H1 (cell line): Measurements from ENCODE around the gene DKKL1. TPM values are rescaled to one million over a fixed set of nuclear protein-coding genes. Genes with fewer than 3 reads are reported as not detected.

Experiments used
- CTCF ChIA-PET: fragments of 300-600 bp; sonication (Branson Sonifier 250); formaldehyde crosslinking; loops from one replicate; lab custom pipeline; 2021; ENCODE audit not compliant: partially characterized antibody; lab: Charles Lee
- POLR2A ChIA-PET: fragments of 300-600 bp; sonication (Branson Sonifier 250); formaldehyde crosslinking; loops from one replicate; lab custom pipeline; 2021; ENCODE audit warnings: inconsistent platforms; ENCODE audit not compliant: partially characterized antibody; lab: Charles Lee
- DNase-seq, 2 experiments: peaks; one replicate each; pipeline versions ENCODE4 v3.0.0 to v3.0.0-alpha.2; 2010 to 2022; ENCODE audit warnings: low spot score in 2 of 2, low read depth in 1 of 2, mixed read lengths in 1 of 2
- FAIRE-seq: peaks from 2 replicates; lab custom pipeline; 2011; peaks lifted over from hg19 to GRCh38; lab: Jason Lieb, UNC
- H2AFZ ChIP-seq: 2 replicates; pipeline ENCODE4 v1.8.1; 2012; ENCODE audit warnings: low read length, inconsistent platforms
- H2AK5ac ChIP-seq: 2 replicates; pipeline ENCODE4 v1.6.1; 2013; ENCODE audit warnings: low read depth, low read length
- H2BK120ac ChIP-seq: replicated peaks from 2 replicates; pipeline ENCODE3; 2013; ENCODE audit warnings: low read depth, low read length, inconsistent platforms
- H2BK12ac ChIP-seq: 2 replicates; pipeline ENCODE4 v1.6.1; 2013; ENCODE audit warnings: low read depth, low read length
- H2BK15ac ChIP-seq: 2 replicates; pipeline ENCODE4 v1.6.1; 2013; ENCODE audit warnings: low read length
- H2BK20ac ChIP-seq: 2 replicates; pipeline ENCODE4 v1.6.1; 2013; ENCODE audit warnings: low read length
- H2BK5ac ChIP-seq: 2 replicates; pipeline ENCODE4 v1.6.1; 2013; ENCODE audit warnings: low read depth, low read length
- H3K14ac ChIP-seq: 2 replicates; pipeline ENCODE4 v1.6.1; 2013; ENCODE audit warnings: inconsistent platforms; ENCODE audit not compliant: insufficient read length
- H3K18ac ChIP-seq: 2 replicates; pipeline ENCODE4 v1.6.1; 2013; ENCODE audit warnings: low read length; ENCODE audit errors: extremely low read depth
- H3K23ac ChIP-seq: 2 replicates; pipeline ENCODE4 v1.6.1; 2013; ENCODE audit warnings: inconsistent platforms; ENCODE audit not compliant: insufficient read length
- H3K23me2 ChIP-seq: 2 replicates; pipeline ENCODE4 v1.6.1; 2013; ENCODE audit warnings: low read depth, low read length
- H3K27ac ChIP-seq: 2 replicates; pipeline ENCODE4 v1.6.1; 2011; ENCODE audit warnings: low read depth, low read length, inconsistent platforms
- H3K27me3 ChIP-seq, 4 experiments: replicated peaks in 1 of 4; 1 replicate in 1 of 4; 2 replicates in 3 of 4; pipeline versions ENCODE4 v1.6.1 to v1.8.1; 2011 to 2013; ENCODE audit warnings: low read length in 3 of 4, mild to moderate bottlenecking in 3 of 4, inconsistent platforms in 2 of 4, mixed read lengths in 2 of 4, moderate library complexity in 1 of 4; ENCODE audit not compliant: control insufficient read depth in 3 of 4, insufficient read depth in 3 of 4; ENCODE audit errors: extremely low read depth in 1 of 4
- H3K36me3 ChIP-seq, 4 experiments: 2 replicates each; pipeline versions ENCODE4 v1.6.1 to v1.8.1; 2011 to 2013; ENCODE audit warnings: mild to moderate bottlenecking in 4 of 4, low read length in 3 of 4, moderate library complexity in 2 of 4, control low read depth in 1 of 4, inconsistent platforms in 1 of 4; ENCODE audit not compliant: insufficient read depth in 4 of 4, control insufficient read depth in 2 of 4
- H3K4ac ChIP-seq: replicated peaks from 2 replicates; pipeline ENCODE3; 2013; ENCODE audit warnings: low read length, low read depth, mixed read lengths, inconsistent platforms; ENCODE audit not compliant: insufficient read length
- H3K4me1 ChIP-seq, 4 experiments: replicated peaks in 1 of 4; 1 replicate in 1 of 4; 2 replicates in 3 of 4; pipeline versions ENCODE4 v1.6.1 to v1.8.1; 2011 to 2013; ENCODE audit warnings: low read length in 3 of 4, inconsistent platforms in 2 of 4, mixed read lengths in 1 of 4; ENCODE audit not compliant: insufficient read depth in 4 of 4, control insufficient read depth in 3 of 4
- H3K4me2 ChIP-seq, 2 experiments: 2 replicates each; pipeline versions ENCODE4 v1.6.1 to v1.8.1; 2011 to 2013; ENCODE audit warnings: low read depth in 2 of 2, low read length in 2 of 2, control low read depth in 1 of 2, inconsistent platforms in 1 of 2, mild to moderate bottlenecking in 1 of 2; ENCODE audit not compliant: insufficient read depth in 1 of 2
- H3K4me3 ChIP-seq, 4 experiments: fragments of 200-600, 300-600 bp in 1 of 4; sonication (generic), shearing (Covaris generic), sonication (Bioruptor Twin) in 1 of 4; 2 replicates each; pipeline versions ENCODE4 v1.5.1 to v1.8.1; 2011 to 2016; ENCODE audit warnings: low read length in 4 of 4, low read depth in 3 of 4, control low read depth in 2 of 4, inconsistent platforms in 2 of 4, mild to moderate bottlenecking in 2 of 4, mixed read lengths in 1 of 4, moderate library complexity in 1 of 4; ENCODE audit not compliant: insufficient read depth in 2 of 4; ENCODE audit errors: extremely low read depth in 1 of 4
- H3K56ac ChIP-seq: replicated peaks from 2 replicates; pipeline ENCODE3; 2013; ENCODE audit warnings: low read depth, mild to moderate bottlenecking, mixed read lengths, low read length, inconsistent platforms; ENCODE audit not compliant: insufficient read length
- H3K79me1 ChIP-seq: 2 replicates; pipeline ENCODE4 v1.6.1; 2013; ENCODE audit warnings: low read depth, low read length, control low read depth
- H3K79me2 ChIP-seq, 2 experiments: 2 replicates each; pipeline versions ENCODE4 v1.6.1 to v1.8.1; 2012 to 2013; ENCODE audit warnings: low read length in 2 of 2, mild to moderate bottlenecking in 2 of 2, inconsistent platforms in 1 of 2; ENCODE audit not compliant: insufficient read depth in 2 of 2, control insufficient read depth in 1 of 2
- H3K9ac ChIP-seq, 4 experiments: replicated peaks in 1 of 4; 1 replicate in 1 of 4; 2 replicates in 3 of 4; pipeline versions ENCODE4 v1.6.1 to v1.8.1; 2011 to 2013; ENCODE audit warnings: low read depth in 3 of 4, low read length in 3 of 4, control low read depth in 2 of 4, mild to moderate bottlenecking in 2 of 4, moderate library complexity in 2 of 4, inconsistent platforms in 1 of 4; ENCODE audit errors: extremely low read depth in 1 of 4
- H3K9me3 ChIP-seq, 2 experiments: 2 replicates each; pipeline versions ENCODE4 v1.6.1 to v1.8.1; 2012 to 2013; ENCODE audit warnings: mild to moderate bottlenecking in 2 of 2, moderate library complexity in 2 of 2, control low read depth in 1 of 2, inconsistent platforms in 1 of 2, low read depth in 1 of 2, low read length in 1 of 2, mixed read lengths in 1 of 2; ENCODE audit not compliant: insufficient read depth in 2 of 2
- H4K20me1 ChIP-seq, 2 experiments: replicated peaks in 1 of 2; 2 replicates each; pipeline versions ENCODE3 to v1.8.1; 2011 to 2013; ENCODE audit warnings: inconsistent platforms in 2 of 2, low read length in 2 of 2, mild to moderate bottlenecking in 1 of 2; ENCODE audit not compliant: insufficient read depth in 2 of 2, control insufficient read depth in 1 of 2
- H4K5ac ChIP-seq: 2 replicates; pipeline ENCODE4 v1.6.1; 2013; ENCODE audit warnings: low read length, low read depth, mixed read lengths, inconsistent platforms; ENCODE audit not compliant: insufficient read length
- H4K8ac ChIP-seq: 2 replicates; pipeline ENCODE4 v1.8.0; 2013; ENCODE audit warnings: mild to moderate bottlenecking, moderate library complexity, low read length, inconsistent platforms; ENCODE audit not compliant: insufficient read depth; ENCODE audit errors: extremely low read depth
- H4K91ac ChIP-seq: replicated peaks from 2 replicates; pipeline ENCODE3; 2013; ENCODE audit warnings: low read length, mixed read lengths, inconsistent platforms; ENCODE audit not compliant: insufficient read length
- BRCA1 ChIP-seq: IDR thresholded peaks from 2 replicates; pipeline ENCODE4 v1.6.1; 2012; ENCODE audit warnings: low read depth, low read length, improper control_type of control experiment
- SAP30 ChIP-seq: fragments of 300-600 bp; sonication (generic); IDR thresholded peaks from 2 replicates; pipeline ENCODE4 v1.7.1; 2012; ENCODE audit warnings: low read length, moderate library complexity, mild to moderate bottlenecking, inconsistent platforms; ENCODE audit not compliant: insufficient read depth, insufficient replicate concordance
- TBP ChIP-seq: IDR thresholded peaks from 2 replicates; pipeline ENCODE4 v1.6.1; 2011; ENCODE audit warnings: low read depth, low read length, improper control_type of control experiment
- YY1 ChIP-seq: IDR thresholded peaks from 2 replicates; pipeline ENCODE4 v1.6.1; 2011; ENCODE audit warnings: low read depth, mild to moderate bottlenecking, low read length
- WGBS, 2 experiments: shearing (Covaris generic) in 1 of 2; methylation state at CpG; one replicate each; pipeline versions ENCODE4 v1.1.6 to v1.1.7; 2013 to 2015; ENCODE audit warnings: low lambda C conversion rate in 2 of 2, mixed read lengths in 2 of 2, inconsistent platforms in 1 of 2, low coverage in 1 of 2, missing lambda C conversion rate in 1 of 2; ENCODE audit not compliant: insufficient replicate concordance in 2 of 2, insufficient coverage in 1 of 2, insufficient read length in 1 of 2; ENCODE audit errors: extremely low coverage in 1 of 2, missing lambda C conversion rate in 1 of 2; 5-methylcytosine and 5-hydroxymethylcytosine counted together
- polyA plus RNA-seq, 7 experiments: library from polyadenylated mRNA; depleted of rRNA in 3 of 7; stranded (reverse) in 5 of 7; unstranded in 2 of 7; fragments of >200 nt in 5 of 7; fragments of 200-250 nt in 2 of 7; gene quantifications; 1 replicate in 5 of 7; 2 replicates in 1 of 7; 4 replicates in 1 of 7; pipeline versions ENCODE4 v1.2.1 to v1.2.3, GENCODE V29; 2011 to 2013; ENCODE audit warnings: missing spikeins in 2 of 7, mixed read lengths in 2 of 7
- total RNA-seq: library from RNA; stranded (reverse); fragmentation: NEBNext Ultra II Directional; extraction: Animal tissue kit (Norgen Biotek cat#: 25700); gene quantifications from 2 replicates; pipeline ENCODE4 v1.2.1, GENCODE V29; 2021
- TF ChIP-seq, protein P1 (sequence below): IDR thresholded peaks from 2 replicates; pipeline ENCODE4 v1.6.1; 2012; ENCODE audit warnings: inconsistent platforms
- TF ChIP-seq, protein P2 (sequence below): IDR thresholded peaks from 2 replicates; pipeline ENCODE4 v1.6.1; 2011; ENCODE audit warnings: low read length, improper control_type of control experiment
- TF ChIP-seq, protein P3 (sequence below): IDR thresholded peaks from 2 replicates; pipeline ENCODE4 v1.6.1; 2012; ENCODE audit warnings: low read length, inconsistent platforms

Gene DKKL1
- total and polyA plus RNA-seq, 2 of the 8 experiments (the other 6 are each of a cell fraction or from before 2014, with no cell fraction given) = 2.6 to 6.8 TPM

DNA sequence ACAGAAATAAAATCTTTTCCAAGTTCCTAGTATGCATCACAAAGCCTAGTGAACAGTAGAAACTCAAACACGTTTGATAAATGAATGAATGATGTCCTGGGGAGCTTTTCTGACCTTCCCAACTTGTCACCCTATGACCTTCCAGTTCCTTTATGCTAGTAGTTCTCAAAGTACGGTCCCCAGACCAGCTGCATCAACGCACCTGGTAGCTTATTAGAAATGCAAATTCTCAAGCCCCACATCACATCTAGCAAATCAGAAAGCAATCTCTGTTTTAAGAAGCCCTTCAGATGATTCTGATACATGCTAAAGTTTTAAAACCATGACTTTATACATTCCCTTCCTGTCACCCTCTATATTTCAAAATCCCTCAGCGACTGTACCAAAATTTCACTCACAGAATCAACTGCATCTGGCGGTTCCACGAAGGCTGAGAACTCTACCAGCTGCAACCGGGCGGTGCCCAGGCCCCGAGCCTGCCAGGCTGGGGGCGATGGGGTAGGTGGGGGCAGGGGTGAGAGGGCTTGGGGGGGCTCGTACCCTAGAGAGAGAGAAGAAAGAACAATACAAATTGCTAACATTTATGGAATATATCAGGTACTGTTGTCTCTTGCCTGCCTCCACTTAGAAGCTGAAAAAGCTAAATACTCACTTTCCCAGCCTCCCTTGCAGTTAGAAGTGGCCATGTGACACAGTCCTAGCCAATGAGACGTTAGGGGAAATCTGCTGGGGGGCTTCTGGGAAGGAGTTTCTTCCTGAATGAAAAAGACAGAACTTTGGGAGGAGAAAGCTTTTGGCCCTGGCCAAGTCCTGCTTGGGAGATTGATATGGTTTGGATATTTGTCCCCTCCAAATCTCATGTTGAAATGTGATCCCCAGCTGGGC lies 15.1 kb upstream of the DKKL1 start:
- Histone ChIP-seq H3K18ac (no peak overlapping the region), H3K14ac (no peak overlapping the region), H3K27ac (no peak overlapping the region), H3K4me3 (no peak overlapping the region), H2BK12ac (no peak overlapping the region), H3K56ac (no peak overlapping the region), H3K4ac (no peak overlapping the region), H4K8ac (no peak overlapping the region), H2BK120ac (no peak overlapping the region), H3K4me1 (no peaks in the 10 kb centered on the region), H3K27me3 (no peaks in the 10 kb centered on the region), H3K9me3 (no peaks in the 10 kb centered on the region), H2BK5ac (no peak overlapping the region), H3K4me2 (no peak overlapping the region), H3K79me2 (no peaks in the 10 kb centered on the region), H4K20me1 (peaks cover 3 to 12% of the 10 kb centered on the region in 2 experiments), H2BK15ac (no peak overlapping the region), H3K23me2 (no peaks in the 10 kb centered on the region), H2AFZ (no peak overlapping the region), H2AK5ac (no peak overlapping the region), H4K5ac (no peak overlapping the region), H4K91ac (no peak overlapping the region), H3K23ac (no peak overlapping the region), H3K36me3 (peaks cover 37 to 95% (median 75%) of the 10 kb centered on the region in 4 experiments), H3K9ac (no peak overlapping the region), H2BK20ac (no peak overlapping the region), H3K79me1 (no peaks in the 10 kb centered on the region; the same call in 1 of the 2 replicates)
- ChIA-PET POLR2A (interaction anchor here (1.1 to 8.9 kb wide), 4 partner anchors 9 to 140 kb away, joined by 3 to 112 read pairs (median 23); partner anchors contain the start of genes DKKL1 and TEAD2), CTCF (interaction anchor here (0.6 to 2.3 kb wide), 10 partner anchors 9 to 338 kb away, joined by 3 to 13 read pairs (median 4); partner anchors contain the start of gene TEAD2)
- FAIRE-seq (no peak), DNase-seq (no peak)
- 93% methylated on average over 11 of the region's 12 CpGs; no CpG with 5 or more reads in 1 of the 2 experiments for WGBS, 2 experiments
- TF ChIP-seq BRCA1 (no peak), SAP30 (no peak), YY1 (no peak), TBP (no peak)
- TF ChIP-seq, protein P1, sequence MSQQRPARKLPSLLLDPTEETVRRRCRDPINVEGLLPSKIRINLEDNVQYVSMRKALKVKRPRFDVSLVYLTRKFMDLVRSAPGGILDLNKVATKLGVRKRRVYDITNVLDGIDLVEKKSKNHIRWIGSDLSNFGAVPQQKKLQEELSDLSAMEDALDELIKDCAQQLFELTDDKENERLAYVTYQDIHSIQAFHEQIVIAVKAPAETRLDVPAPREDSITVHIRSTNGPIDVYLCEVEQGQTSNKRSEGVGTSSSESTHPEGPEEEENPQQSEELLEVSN = no peak
- TF ChIP-seq, protein P2, sequence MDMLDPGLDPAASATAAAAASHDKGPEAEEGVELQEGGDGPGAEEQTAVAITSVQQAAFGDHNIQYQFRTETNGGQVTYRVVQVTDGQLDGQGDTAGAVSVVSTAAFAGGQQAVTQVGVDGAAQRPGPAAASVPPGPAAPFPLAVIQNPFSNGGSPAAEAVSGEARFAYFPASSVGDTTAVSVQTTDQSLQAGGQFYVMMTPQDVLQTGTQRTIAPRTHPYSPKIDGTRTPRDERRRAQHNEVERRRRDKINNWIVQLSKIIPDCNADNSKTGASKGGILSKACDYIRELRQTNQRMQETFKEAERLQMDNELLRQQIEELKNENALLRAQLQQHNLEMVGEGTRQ = peak; percentile 69
- TF ChIP-seq, protein P3, sequence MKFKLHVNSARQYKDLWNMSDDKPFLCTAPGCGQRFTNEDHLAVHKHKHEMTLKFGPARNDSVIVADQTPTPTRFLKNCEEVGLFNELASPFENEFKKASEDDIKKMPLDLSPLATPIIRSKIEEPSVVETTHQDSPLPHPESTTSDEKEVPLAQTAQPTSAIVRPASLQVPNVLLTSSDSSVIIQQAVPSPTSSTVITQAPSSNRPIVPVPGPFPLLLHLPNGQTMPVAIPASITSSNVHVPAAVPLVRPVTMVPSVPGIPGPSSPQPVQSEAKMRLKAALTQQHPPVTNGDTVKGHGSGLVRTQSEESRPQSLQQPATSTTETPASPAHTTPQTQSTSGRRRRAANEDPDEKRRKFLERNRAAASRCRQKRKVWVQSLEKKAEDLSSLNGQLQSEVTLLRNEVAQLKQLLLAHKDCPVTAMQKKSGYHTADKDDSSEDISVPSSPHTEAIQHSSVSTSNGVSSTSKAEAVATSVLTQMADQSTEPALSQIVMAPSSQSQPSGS = no peak
